HG02610 (cell line): ENCODE results near the gene MRTFA.
A peak's percentile ranks its signal among the peaks of the same experiment; 100 is the strongest.
"Not testable (repeated sequence)": the region's sequence is repeated elsewhere in the genome, so short reads cannot be mapped to it uniquely, and the experiment has no call there.

Experiments
- ATAC-seq: cut with Tn5 transposase; IDR thresholded peaks from one replicate; pipeline ENCODE4 v1.9.1; 2021; ENCODE audit warnings: mild to moderate bottlenecking, moderate library complexity; ENCODE audit not compliant: unreplicated experiment

The MRTFA gene

GRCh38 chr22:40560551-40560950 is 76.0 kb downstream of the MRTFA start:
- no peak for ATAC-seq

GRCh38 chr22:40557972-40558371 is 78.5 kb downstream of the MRTFA start:
- no peak for ATAC-seq

GRCh38 chr22:40556641-40557040 is 79.9 kb downstream of the MRTFA start:
- ATAC-seq: no peak

GRCh38 chr22:40554023-40554422 is 82.5 kb downstream of the MRTFA start:
- ATAC-seq: not testable (repeated sequence)

- ATAC-seq: no peak
These were observed 83.4 kb downstream of the MRTFA start for GRCh38 chr22:40553014-40553554.

GRCh38 chr22:40552070-40552469 is 84.4 kb downstream of the MRTFA start:
- no peak for ATAC-seq

GRCh38 chr22:40547729-40548143 is 88.8 kb downstream of the MRTFA start:
- ATAC-seq: no peak

- no peak for ATAC-seq
These were observed 91.8 kb downstream of the MRTFA start for GRCh38 chr22:40544758-40545157.

- no peak for ATAC-seq
These were observed 93.5 kb downstream of the MRTFA start for GRCh38 chr22:40542821-40543540.

GRCh38 chr22:40541300-40541699 is 95.2 kb downstream of the MRTFA start:
- ATAC-seq: no peak

GRCh38 chr22:40540265-40540664 is 96.3 kb downstream of the MRTFA start:
- ATAC-seq: no peak

- not testable (repeated sequence) for ATAC-seq
These were observed 100.4 kb downstream of the MRTFA start for GRCh38 chr22:40536149-40536548.

- ATAC-seq: no peak
These were observed 100.9 kb downstream of the MRTFA start for GRCh38 chr22:40535642-40536041.

- no peak for ATAC-seq
These were observed 101.4 kb downstream of the MRTFA start for GRCh38 chr22:40535189-40535512.

- peak; percentile 77 for ATAC-seq
These were observed 101.9 kb downstream of the MRTFA start for GRCh38 chr22:40534379-40535188.

- peak; percentile 42 for ATAC-seq
These were observed 102.7 kb downstream of the MRTFA start for GRCh38 chr22:40533712-40534378.

GRCh38 chr22:40531951-40532900 is 104.3 kb downstream of the MRTFA start:
- ATAC-seq: no peak

- ATAC-seq: not testable (repeated sequence)
These were observed 106.1 kb downstream of the MRTFA start for GRCh38 chr22:40530391-40530790.

GRCh38 chr22:40529821-40530220 is 106.7 kb downstream of the MRTFA start:
- ATAC-seq: no peak

GRCh38 chr22:40526960-40527359 is 109.6 kb downstream of the MRTFA start:
- ATAC-seq: no peak
